Right lobe of liver (tissue), 6 donors: ENCODE results near the gene STRADA. TPM values are rescaled to one million over a fixed set of nuclear protein-coding genes. Genes with fewer than 3 reads are reported as not detected.

Source experiments
- ATAC-seq, 4 donors: fragments of 200-7000 bp; cut with Tn5 transposase; one replicate each; pipeline ENCODE4 v1.9.1; 2020; ENCODE audit warnings: mild to moderate bottlenecking in 4 of 4, moderate library complexity in 4 of 4
- DNase-seq, 3 donors: peaks; one replicate each; pipeline ENCODE4 v3.0.0-alpha.2; 2020
- H3K27ac ChIP-seq, 3 donors: fragments of 200-600 bp; one replicate each; pipeline ENCODE4 v1.8.0; 2022
- H3K27me3 ChIP-seq, 2 donors: fragments of 200-600 bp; one replicate each; pipeline ENCODE4 v1.8.0; 2022
- H3K36me3 ChIP-seq, 4 donors: fragments of 200-600 bp; sonication (generic) in 1 of 4; one replicate each; pipeline versions ENCODE4 v1.5.1 to v1.8.0; 2017 to 2022; ENCODE audit warnings: control low read depth in 1 of 4
- H3K4me1 ChIP-seq, 4 donors: fragments of 200-600 bp; sonication (generic) in 1 of 4; one replicate each; pipeline versions ENCODE4 v1.5.1 to v1.8.0; 2017 to 2022; ENCODE audit warnings: control low read depth in 1 of 4
- H3K4me3 ChIP-seq, 3 donors: fragments of 200-600 bp; one replicate each; pipeline ENCODE4 v1.8.0; 2022
- H3K9me3 ChIP-seq, 4 donors: fragments of 200-600 bp; sonication (generic) in 1 of 4; one replicate each; pipeline versions ENCODE4 v1.5.1 to v1.8.0; 2017 to 2022; ENCODE audit warnings: control low read depth in 1 of 4
- POLR2A ChIP-seq: fragments of 450-650 bp; IDR thresholded peaks from one replicate; pipeline ENCODE4 v1.6.1; 2017; ENCODE audit warnings: antibody characterized with exemption, mild to moderate bottlenecking
- WGBS: methylation state at CpG from one replicate; pipeline ENCODE4 v1.1.6; 2018; ENCODE audit warnings: low coverage, low lambda C conversion rate; ENCODE audit not compliant: insufficient coverage; ENCODE audit errors: missing lambda C conversion rate; 5-methylcytosine and 5-hydroxymethylcytosine counted together
- intact Hi-C, 2 donors: fragments of 100-400 bp; cut with DNase I; formaldehyde crosslinking; loops; one replicate each; pipeline versions ENCODE4 v1.11.2 to v1.14.1; 2022
- total RNA-seq, 6 experiments: library from RNA; depleted of rRNA in 2 of 6; stranded (reverse); fragments of >200 nt in 2 of 6; fragmentation: NEBNext Ultra II Directional in 3 of 6; extraction: Animal tissue kit (Norgen Biotek cat#: 25700) in 3 of 6; gene quantifications; one replicate each; pipeline versions ENCODE4 v1.1.0 to v1.2.4, GENCODE V29; 2016 to 2023
- TF ChIP-seq, protein P1 (sequence below), 4 donors: fragments of 200-600 bp in 3 of 4; fragments of 450-650 bp in 1 of 4; IDR thresholded peaks; one replicate each; pipeline versions ENCODE4 v1.5.1 to v1.8.0; 2016 to 2022; ENCODE audit warnings: antibody characterized with exemption in 4 of 4, mild to moderate bottlenecking in 2 of 4
- donor health status: DM: no; HTN: yes; CAD: no.
- donor health status: DM: no; HTN: no; CAD: no.
- donor health status: DM: no; HTN: no; CAD: no.
- donor health status: DM: no; HTN: yes; CAD: no.
- donor health status: DM: no; HTN: yes; CAD: no.

The STRADA gene
- total RNA-seq, 6 experiments from 2014 or later, result 8.4 to 15.1 (median 13.0) TPM

DNA sequence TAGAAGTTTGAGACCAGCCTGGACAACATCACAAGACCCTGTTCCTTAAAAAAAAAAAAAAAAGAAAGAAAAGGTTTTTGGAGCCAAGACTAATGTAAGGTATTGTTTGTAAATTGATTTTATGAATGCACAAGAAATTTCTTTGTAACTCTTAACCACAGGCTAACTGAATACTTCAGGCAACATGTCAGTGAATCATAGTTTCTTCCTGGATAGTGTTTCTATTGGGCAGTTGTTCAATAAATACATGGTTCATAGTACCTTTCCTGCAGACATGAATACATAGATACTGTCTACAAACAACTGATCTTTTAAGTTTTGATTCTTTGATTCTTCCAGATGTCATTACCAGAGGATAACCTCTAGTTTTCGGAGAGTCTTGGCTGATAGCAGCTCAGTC, 44.0 kb upstream of the STRADA start:
- TF ChIP-seq, protein P1, sequence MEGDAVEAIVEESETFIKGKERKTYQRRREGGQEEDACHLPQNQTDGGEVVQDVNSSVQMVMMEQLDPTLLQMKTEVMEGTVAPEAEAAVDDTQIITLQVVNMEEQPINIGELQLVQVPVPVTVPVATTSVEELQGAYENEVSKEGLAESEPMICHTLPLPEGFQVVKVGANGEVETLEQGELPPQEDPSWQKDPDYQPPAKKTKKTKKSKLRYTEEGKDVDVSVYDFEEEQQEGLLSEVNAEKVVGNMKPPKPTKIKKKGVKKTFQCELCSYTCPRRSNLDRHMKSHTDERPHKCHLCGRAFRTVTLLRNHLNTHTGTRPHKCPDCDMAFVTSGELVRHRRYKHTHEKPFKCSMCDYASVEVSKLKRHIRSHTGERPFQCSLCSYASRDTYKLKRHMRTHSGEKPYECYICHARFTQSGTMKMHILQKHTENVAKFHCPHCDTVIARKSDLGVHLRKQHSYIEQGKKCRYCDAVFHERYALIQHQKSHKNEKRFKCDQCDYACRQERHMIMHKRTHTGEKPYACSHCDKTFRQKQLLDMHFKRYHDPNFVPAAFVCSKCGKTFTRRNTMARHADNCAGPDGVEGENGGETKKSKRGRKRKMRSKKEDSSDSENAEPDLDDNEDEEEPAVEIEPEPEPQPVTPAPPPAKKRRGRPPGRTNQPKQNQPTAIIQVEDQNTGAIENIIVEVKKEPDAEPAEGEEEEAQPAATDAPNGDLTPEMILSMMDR (IDR thresholded peaks at IDR 0.05), result no peak
- TF ChIP-seq POLR2A, result no peak
- Histone ChIP-seq H3K4me3 (no peak overlapping the region), H3K27ac (no peak overlapping the region), H3K4me1 (peaks cover 0 to 2% (median 0%) of the 10 kb centered on the region in 4 donors), H3K27me3 (no peaks in the 10 kb centered on the region), H3K36me3 (peaks cover 0 to 41% (median 12%) of the 10 kb centered on the region in 4 donors), H3K9me3 (no peaks in the 10 kb centered on the region)
- intact Hi-C loops, result no loop called here
- DNase-seq, result no peak
- WGBS, result 100% methylated on average over 1 of the region's 1 CpG
- no peak for ATAC-seq

DNA sequence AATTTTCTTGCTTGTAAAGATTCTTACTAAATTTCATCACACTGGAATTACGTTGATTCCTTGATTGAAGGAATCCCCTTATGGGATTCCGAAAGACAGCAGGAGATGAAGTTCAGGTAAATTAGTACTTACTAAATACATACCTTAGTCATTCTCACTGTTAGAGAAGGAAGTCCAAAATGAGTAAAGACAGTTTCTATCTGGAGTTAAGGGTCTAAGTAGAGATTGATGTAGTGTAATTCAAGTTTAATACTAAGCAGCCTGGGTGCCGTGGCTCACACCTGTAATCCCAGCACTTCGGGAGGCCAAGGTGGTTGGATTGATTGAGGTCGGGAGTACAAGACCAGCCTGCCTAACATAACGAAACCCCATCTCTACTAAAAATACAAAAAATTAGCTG, 41.9 kb upstream of the STRADA start:
- intact Hi-C loops, result no loop called here
- DNase-seq (no peak), ATAC-seq (no peak)
- Histone ChIP-seq H3K4me3 (no peak overlapping the region), H3K36me3 (peaks cover 0 to 23% (median 6%) of the 10 kb centered on the region in 4 donors), H3K9me3 (no peaks in the 10 kb centered on the region), H3K27me3 (no peaks in the 10 kb centered on the region), H3K4me1 (peaks cover 0 to 6% (median 0%) of the 10 kb centered on the region in 4 donors), H3K27ac (no peak overlapping the region)
- whole genome bisulfite sequencing, result 70% methylated on average over 6 of the region's 6 CpGs
- TF ChIP-seq, protein P1 (IDR thresholded peaks at IDR 0.05), result no peak
- no peak for TF ChIP-seq POLR2A

DNA sequence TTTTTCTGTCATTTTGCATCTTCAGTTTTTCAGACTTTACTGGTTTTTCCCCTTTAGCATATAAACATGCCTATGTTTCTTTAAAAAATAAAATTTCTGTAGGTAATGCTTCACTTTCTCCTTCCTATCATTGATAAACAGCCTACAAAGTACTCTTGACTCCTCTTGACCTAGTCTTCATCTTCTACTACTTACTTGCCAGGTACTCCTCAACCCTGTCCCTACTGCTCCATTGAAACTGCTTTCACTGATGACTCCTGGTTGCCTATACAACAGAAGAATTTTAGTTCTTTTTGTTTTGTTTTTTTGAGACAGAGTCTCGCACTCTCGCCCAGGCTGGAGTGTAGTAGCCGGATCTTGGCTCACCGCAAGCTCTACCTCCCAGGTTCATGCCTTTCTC, 39.3 kb upstream of the STRADA start:
- TF ChIP-seq POLR2A, result no peak
- TF ChIP-seq, protein P1 (IDR thresholded peaks at IDR 0.05), result no peak
- Histone ChIP-seq H3K36me3 (peaks cover 0 to 13% (median 3%) of the 10 kb centered on the region in 4 donors), H3K27me3 (no peaks in the 10 kb centered on the region), H3K4me1 (peaks cover 0 to 9% (median under 1%) of the 10 kb centered on the region in 4 donors), H3K9me3 (no peaks in the 10 kb centered on the region), H3K4me3 (no peak overlapping the region), H3K27ac (no peak overlapping the region)
- 96% methylated on average over 4 of the region's 4 CpGs for WGBS
- DNase-seq (no peak), ATAC-seq (no peak)
- intact Hi-C loops, result no loop called here

DNA sequence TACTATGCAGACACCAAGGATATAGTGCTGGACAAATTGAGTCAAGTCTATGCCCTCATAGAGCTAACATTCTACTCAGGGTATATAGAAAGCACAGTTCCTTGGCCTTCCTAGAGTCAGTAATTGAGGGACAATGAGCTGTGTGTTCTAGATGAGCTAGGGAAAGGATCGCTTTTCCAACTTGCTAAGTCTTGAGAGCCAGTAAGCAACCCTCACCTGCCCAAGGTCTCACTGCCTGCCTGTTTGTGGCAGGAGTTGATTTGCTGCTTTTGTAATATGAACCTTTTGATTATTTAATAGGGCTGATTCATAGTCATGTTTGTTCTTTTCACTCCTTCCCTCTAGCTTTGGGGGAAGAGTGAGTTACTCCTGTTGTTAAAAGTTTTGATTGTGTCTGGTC, 38.9 kb upstream of the STRADA start:
- DNase-seq, result no peak
- H3K36me3 ChIP-seq, result peaks cover 0 to 13% (median 3%) of the 10 kb centered on the region in 4 donors
- peaks cover 0 to 13% (median 3%) of the 10 kb centered on the region in 4 donors for H3K4me1 ChIP-seq
- intact Hi-C loops, result no loop called here
- H3K9me3 ChIP-seq, result no peaks in the 10 kb centered on the region
- no peaks in the 10 kb centered on the region for H3K27me3 ChIP-seq
- WGBS, result 89% methylated on average over 1 of the region's 1 CpG
- no peak overlapping the region for H3K27ac ChIP-seq
- no peak overlapping the region for H3K4me3 ChIP-seq
- TF ChIP-seq, protein P1 (IDR thresholded peaks at IDR 0.05), result no peak
- TF ChIP-seq POLR2A, result no peak
- peak in 1 of 4 donors; percentile 82 for ATAC-seq

DNA sequence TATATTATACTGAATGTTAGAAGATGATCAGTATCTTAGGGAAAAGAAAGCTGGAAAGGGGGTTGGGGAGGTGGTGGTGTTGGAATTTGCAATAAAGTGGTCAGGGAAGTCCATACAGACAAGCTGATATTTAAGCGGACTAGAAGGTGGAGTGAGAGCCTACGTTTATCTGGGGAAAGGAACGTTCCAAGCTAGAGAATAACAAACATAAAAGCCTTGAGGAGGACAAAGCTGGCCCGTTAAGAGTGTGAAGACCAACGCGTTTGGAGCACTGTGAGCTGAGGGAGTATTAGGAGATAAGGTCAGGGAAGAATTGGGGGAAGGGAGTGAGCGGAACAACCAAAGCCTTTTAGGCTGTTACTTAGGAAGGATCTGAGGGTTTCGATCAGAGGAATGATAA, 33.8 kb upstream of the STRADA start:
- no peaks in the 10 kb centered on the region for H3K9me3 ChIP-seq
- ATAC-seq (no peak), DNase-seq (no peak)
- intact Hi-C loops, result no loop called here
- WGBS, result 24% methylated on average over 8 of the region's 8 CpGs
- H3K27ac ChIP-seq, result no peak overlapping the region
- peaks cover 0 to 34% (median 6%) of the 10 kb centered on the region in 4 donors for H3K4me1 ChIP-seq
- H3K36me3 ChIP-seq, result peaks cover 0 to 11% (median 3%) of the 10 kb centered on the region in 4 donors
- TF ChIP-seq, protein P1 (IDR thresholded peaks at IDR 0.05), result no peak
- no peak for TF ChIP-seq POLR2A
- peak overlapping the region; percentile 74 to 92 (median 81) for H3K4me3 ChIP-seq
- no peaks in the 10 kb centered on the region for H3K27me3 ChIP-seq
